LNCaP clone FGC (cell line): ENCODE measurements around the gene MYEOV.

Source experiments
- DNase-seq: peaks from one replicate; pipeline ENCODE4 v3.0.0-alpha.2; 2011; ENCODE audit warnings: low read depth
- H3K4me3 ChIP-seq: 2 replicates; pipeline ENCODE4 v1.5.1; 2011; ENCODE audit warnings: mild to moderate bottlenecking, low read depth, low read length, control low read depth
- TF ChIP-seq, protein P1 (sequence below): IDR thresholded peaks from 2 replicates; pipeline ENCODE4 v1.5.1; 2012; ENCODE audit warnings: mild to moderate bottlenecking; ENCODE audit not compliant: control insufficient read depth, insufficient read depth; ENCODE audit errors: extremely low read depth

MYEOV gene

DNA sequence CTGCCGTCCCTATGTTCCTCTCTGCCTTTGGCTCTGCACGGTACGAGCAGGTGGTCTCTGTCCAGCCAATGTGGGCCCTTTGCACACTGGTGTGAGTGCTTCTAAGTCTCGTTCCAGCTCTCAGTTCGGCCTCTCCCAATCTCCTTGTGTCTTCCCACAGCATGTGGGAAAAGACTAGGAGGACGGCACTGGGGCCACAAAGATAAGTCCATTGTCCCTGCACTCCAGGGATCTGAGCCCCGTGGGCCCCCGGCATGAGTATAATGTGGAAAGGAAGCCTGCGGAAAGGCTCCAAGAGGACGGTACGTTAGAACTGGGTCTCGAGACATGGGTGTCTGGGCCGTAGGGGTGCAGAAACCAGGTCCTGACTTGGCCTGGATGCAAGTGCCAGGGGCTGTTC is 16.4 kb downstream of the MYEOV start:
- no peak for DNase-seq
- H3K4me3 ChIP-seq: no peak overlapping the region
- TF ChIP-seq, protein P1, sequence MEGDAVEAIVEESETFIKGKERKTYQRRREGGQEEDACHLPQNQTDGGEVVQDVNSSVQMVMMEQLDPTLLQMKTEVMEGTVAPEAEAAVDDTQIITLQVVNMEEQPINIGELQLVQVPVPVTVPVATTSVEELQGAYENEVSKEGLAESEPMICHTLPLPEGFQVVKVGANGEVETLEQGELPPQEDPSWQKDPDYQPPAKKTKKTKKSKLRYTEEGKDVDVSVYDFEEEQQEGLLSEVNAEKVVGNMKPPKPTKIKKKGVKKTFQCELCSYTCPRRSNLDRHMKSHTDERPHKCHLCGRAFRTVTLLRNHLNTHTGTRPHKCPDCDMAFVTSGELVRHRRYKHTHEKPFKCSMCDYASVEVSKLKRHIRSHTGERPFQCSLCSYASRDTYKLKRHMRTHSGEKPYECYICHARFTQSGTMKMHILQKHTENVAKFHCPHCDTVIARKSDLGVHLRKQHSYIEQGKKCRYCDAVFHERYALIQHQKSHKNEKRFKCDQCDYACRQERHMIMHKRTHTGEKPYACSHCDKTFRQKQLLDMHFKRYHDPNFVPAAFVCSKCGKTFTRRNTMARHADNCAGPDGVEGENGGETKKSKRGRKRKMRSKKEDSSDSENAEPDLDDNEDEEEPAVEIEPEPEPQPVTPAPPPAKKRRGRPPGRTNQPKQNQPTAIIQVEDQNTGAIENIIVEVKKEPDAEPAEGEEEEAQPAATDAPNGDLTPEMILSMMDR: no peak

DNA sequence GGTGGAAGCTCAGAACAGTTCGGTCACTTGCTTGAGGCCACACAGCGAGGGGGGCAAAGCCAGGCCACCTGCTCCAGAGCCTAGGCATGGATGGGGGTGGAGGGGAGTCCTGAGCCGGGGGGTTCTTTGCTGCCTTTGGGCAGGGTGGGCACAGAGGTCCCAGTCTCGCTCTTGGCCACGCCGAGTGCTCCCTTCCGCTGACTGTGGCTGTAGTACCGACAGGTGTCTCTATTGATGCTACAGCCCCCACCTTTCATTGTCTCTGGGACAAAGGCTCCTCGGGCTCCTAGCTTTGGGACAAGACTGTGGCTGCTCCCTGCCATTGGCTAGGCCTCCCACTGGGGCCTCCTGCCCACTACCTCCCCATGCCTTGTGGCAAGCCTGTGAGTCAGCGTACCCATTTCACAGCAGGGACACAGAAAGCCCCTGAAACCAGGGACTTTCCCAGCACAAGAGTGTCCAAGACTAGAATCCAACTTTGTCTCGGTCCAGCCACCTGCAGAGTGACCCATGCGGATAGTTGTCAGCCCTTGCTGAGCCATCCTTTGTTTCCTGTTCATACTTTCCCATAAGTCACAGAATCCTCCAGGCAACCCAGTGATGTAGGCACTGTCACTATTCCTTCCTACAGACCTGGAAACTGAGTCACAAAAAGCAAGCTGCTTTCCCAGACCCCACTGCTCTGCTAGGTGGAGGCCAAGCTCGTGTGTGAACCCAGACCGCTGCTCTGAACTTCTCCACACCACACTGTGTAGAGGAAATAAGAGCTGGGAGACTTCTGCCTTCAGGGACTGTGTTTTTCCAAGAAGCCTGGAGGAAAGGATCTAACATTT is 17.2 kb downstream of the MYEOV start:
- no peak overlapping the region for H3K4me3 ChIP-seq
- DNase-seq: no peak
- TF ChIP-seq, protein P1: no peak

DNA sequence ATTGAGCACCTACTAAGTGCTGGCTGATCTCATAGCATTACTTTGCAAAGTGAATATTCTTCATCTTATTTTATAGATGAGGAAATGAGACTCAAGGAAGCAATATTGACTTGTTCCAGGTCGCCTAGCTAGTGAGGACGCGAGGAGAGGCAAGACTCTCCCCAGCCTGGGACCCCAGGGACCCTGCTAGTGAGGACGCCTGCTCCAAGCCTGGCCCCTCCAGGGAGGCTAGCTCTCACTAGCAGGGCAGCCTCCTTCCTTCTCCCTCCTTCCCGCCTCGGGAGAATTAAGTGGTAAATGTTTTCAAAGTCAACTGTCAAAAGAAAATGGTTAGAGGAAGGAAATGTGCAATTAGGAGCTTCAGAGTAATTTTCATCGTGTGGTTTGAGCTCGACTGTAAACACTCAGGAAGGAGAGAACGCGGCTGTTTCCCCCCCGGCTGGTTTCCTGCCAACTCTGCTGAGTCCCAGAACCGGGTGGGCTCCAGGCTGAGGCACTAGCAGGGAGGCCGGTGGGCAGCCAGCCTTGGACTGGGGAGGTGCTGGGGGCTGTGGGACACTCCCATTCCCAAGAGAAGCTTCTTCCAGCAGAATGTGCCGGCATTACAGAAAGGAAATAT is 17.9 kb downstream of the MYEOV start:
- H3K4me3 ChIP-seq: no peak overlapping the region
- no peak for DNase-seq
- TF ChIP-seq, protein P1: no peak

DNA sequence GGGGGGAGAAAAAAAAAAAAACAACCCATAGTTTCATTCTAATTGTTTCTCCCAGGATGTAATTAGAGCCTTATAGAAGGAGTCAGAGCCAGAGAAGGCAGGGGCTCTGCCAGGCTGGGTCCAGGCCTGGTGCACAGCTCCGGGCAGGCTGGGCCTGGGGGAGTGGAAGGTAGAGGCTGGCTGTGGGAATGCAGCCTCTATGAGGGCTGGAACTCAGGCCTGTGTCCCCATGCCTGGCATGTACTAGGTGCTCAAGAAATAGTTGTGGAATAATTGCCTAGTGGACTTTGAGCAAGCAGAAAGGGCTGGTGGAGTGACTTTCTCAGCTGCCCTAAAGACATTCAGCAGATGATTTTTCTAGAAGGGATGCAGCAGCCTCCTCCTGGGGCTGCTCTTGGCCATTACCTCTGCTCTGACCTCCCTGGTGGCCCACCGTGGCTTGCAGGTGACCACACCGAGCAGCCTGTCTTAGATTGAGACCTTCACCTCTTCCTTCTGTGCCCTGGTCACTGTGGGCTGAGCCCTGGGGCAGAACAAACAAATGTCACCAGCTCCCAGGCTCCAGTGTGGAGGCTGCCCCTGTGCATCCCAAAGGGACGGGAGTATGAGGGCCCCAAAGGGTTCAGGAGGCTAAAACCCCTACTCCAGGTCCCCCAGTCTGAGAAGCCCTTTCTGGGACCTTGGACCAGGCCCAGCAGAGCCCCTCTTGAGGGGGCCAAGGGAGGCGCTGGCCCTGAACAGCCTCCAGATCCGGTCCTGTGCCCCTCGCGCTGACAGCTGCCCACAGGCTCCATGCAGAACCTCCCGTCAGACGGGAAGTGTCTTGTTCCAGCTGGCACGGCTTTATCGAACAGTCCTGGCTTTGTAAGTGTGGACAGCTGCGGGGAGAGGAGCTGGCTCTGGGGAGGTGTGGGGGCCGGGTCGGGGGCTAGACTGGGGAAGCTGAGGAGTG is 18.8 kb downstream of the MYEOV start:
- no peak overlapping the region for H3K4me3 ChIP-seq
- TF ChIP-seq, protein P1: no peak
- no peak for DNase-seq

DNA sequence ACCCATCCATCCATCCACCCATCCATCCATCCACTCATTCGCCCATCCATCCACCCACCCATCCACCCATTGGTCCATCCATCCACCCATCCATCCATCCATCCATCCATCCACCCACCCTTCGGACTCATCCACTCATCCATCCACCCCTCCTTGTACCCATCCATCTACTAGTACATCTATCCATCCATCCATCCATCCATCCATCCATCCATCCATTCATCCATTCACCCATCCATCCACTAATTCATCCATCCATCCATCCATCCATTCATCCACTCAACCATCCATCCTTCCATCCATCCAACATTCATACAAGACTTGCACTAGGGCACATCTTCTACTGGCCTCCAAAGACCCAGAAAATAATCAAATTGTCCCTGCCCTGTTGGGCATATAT is 20.0 kb downstream of the MYEOV start:
- DNase-seq: no peak
- no peak overlapping the region for H3K4me3 ChIP-seq
- TF ChIP-seq, protein P1: no peak

DNA sequence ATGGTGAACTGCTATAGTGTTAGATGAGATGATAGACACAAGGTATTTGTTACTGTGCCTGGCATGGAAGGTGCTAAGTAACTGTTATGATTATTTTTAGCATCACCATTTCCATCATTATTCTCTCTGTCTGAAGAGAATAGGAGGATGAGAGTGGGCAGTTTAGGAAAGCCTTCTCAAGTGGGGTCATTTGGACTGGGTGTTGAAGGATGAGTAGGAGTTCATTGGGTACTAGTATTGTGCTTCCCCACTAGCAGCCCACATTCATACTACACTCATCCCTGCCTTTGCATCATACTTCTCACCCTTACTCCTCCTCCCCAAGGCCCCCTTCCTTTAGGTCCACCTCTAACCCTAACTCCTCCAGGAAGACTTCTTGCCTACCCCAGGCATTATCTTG is 20.6 kb downstream of the MYEOV start:
- TF ChIP-seq, protein P1: no peak
- no peak for DNase-seq
- no peak overlapping the region for H3K4me3 ChIP-seq
